SU-DHL-6 (cell line): Measurements from ENCODE around the gene SLC22A4.

Experiments used
- H2AFZ ChIP-seq: fragments of 200-600 bp; sonication (generic); 2 replicates; pipeline ENCODE4 v1.6.1; 2014; ENCODE audit warnings: low read depth, mild to moderate bottlenecking, moderate library complexity, mixed read lengths, antibody characterized with exemption, low read length; ENCODE audit not compliant: severe bottlenecking
- H3F3A ChIP-seq: fragments of 200-600 bp; shearing (Covaris generic); 2 replicates; pipeline ENCODE4 v1.6.0; 2016; ENCODE audit warnings: antibody characterized with exemption, mild to moderate bottlenecking; ENCODE audit not compliant: insufficient read depth
- H3K27ac ChIP-seq: fragments of 200-600 bp; sonication (generic); 2 replicates; pipeline ENCODE4 v1.5.1; 2016; ENCODE audit warnings: low read depth, mild to moderate bottlenecking, low read length, moderate library complexity, mixed read lengths
- H3K27me3 ChIP-seq: fragments of 200-600 bp; sonication (generic), shearing (Covaris generic); 2 replicates; pipeline ENCODE4 v1.6.0; 2014; ENCODE audit warnings: mild to moderate bottlenecking, low read length
- H3K36me3 ChIP-seq: fragments of 200-600 bp; sonication (generic); 2 replicates; pipeline ENCODE4 v1.6.1; 2014; ENCODE audit warnings: mild to moderate bottlenecking, low read length, mixed read lengths
- H3K4me2 ChIP-seq: fragments of 300-600, 200-600 bp; shearing (Covaris generic), sonication (generic); 2 replicates; pipeline ENCODE4 v1.6.0; 2014; ENCODE audit warnings: low read length, low read depth, mild to moderate bottlenecking; ENCODE audit not compliant: poor library complexity, severe bottlenecking
- H3K4me3 ChIP-seq: fragments of 200-600 bp; sonication (generic); 2 replicates; pipeline ENCODE4 v1.5.1; 2014; ENCODE audit warnings: antibody characterized with exemption, low read length, mild to moderate bottlenecking, mixed read lengths; ENCODE audit not compliant: insufficient read depth, poor library complexity, severe bottlenecking
- H3K79me2 ChIP-seq: fragments of 200-600 bp; sonication (generic); 2 replicates; pipeline ENCODE4 v1.6.1; 2014; ENCODE audit warnings: mild to moderate bottlenecking, low read length, moderate library complexity; ENCODE audit not compliant: insufficient read depth
- H3K9ac ChIP-seq: fragments of 200-600 bp; sonication (generic); 2 replicates; pipeline ENCODE4 v1.7.0; 2014; ENCODE audit warnings: mild to moderate bottlenecking, low read length
- H3K9me2 ChIP-seq: fragments of 200-600 bp; sonication (generic); replicated peaks from 2 replicates; pipeline ENCODE4 v1.6.1; 2014; ENCODE audit warnings: low read length; ENCODE audit not compliant: insufficient read depth
- H3K9me3 ChIP-seq: fragments of 200-600 bp; sonication (generic); 2 replicates; pipeline ENCODE4 v1.6.1; 2014; ENCODE audit warnings: low read length, mixed read lengths; ENCODE audit not compliant: insufficient read depth
- H4K20me1 ChIP-seq: fragments of 200-600 bp; sonication (generic); 2 replicates; pipeline ENCODE4 v1.6.1; 2014; ENCODE audit warnings: low read depth, mild to moderate bottlenecking, antibody characterized with exemption, low read length, moderate library complexity, mixed read lengths
- EZH2phosphoT487 ChIP-seq: fragments of 200-600 bp; sonication (generic), shearing (Covaris generic); conservative IDR thresholded peaks from 2 replicates; pipeline ENCODE4 v1.6.1; 2018; ENCODE audit warnings: mild to moderate bottlenecking, antibody characterized with exemption, low read length, moderate library complexity, mixed read lengths
- TF ChIP-seq, protein P1 (sequence below): fragments of 200-600 bp; sonication (generic); IDR thresholded peaks from one replicate; pipeline ENCODE4 v1.5.1; 2017; ENCODE audit warnings: antibody characterized with exemption, mild to moderate bottlenecking, low read length, moderate library complexity; ENCODE audit not compliant: insufficient read depth, poor library complexity, severe bottlenecking

The SLC22A4 gene

DNA sequence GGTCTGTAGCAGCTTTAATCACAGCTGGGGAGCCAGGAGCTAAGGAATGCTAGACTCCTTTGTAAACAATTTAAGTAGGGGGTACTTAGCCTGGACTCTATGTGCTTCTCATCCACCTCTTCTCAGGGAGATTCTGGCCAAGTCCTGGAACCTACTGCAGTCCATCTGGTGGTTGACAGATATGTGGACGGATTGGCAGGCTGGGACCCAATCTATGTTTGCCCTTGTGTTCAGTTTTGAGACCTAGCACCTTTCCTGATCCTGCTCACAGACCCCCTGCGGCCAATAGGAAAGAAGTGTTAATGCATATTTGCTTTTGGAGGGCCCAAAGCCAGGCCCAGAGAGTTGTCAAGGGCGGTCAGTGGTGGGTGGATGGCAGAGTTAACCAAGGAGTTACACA lies 81.8 kb downstream of the SLC22A4 start:
- Histone ChIP-seq H3K4me3 (no peak overlapping the region), H3K9me2 (no peaks in the 10 kb centered on the region), H4K20me1 (no peaks in the 10 kb centered on the region), H3K4me2 (no peak overlapping the region), H2AFZ (no peak overlapping the region), H3K9me3 (no peaks in the 10 kb centered on the region), H3K9ac (no peak overlapping the region), H3F3A (no peaks in the 10 kb centered on the region), H3K27me3 (no peaks in the 10 kb centered on the region), H3K27ac (no peak overlapping the region), H3K36me3 (no peaks in the 10 kb centered on the region), H3K79me2 (no peaks in the 10 kb centered on the region)
- no peak for TF ChIP-seq EZH2phosphoT487
- TF ChIP-seq, protein P1, sequence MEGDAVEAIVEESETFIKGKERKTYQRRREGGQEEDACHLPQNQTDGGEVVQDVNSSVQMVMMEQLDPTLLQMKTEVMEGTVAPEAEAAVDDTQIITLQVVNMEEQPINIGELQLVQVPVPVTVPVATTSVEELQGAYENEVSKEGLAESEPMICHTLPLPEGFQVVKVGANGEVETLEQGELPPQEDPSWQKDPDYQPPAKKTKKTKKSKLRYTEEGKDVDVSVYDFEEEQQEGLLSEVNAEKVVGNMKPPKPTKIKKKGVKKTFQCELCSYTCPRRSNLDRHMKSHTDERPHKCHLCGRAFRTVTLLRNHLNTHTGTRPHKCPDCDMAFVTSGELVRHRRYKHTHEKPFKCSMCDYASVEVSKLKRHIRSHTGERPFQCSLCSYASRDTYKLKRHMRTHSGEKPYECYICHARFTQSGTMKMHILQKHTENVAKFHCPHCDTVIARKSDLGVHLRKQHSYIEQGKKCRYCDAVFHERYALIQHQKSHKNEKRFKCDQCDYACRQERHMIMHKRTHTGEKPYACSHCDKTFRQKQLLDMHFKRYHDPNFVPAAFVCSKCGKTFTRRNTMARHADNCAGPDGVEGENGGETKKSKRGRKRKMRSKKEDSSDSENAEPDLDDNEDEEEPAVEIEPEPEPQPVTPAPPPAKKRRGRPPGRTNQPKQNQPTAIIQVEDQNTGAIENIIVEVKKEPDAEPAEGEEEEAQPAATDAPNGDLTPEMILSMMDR = no peak

DNA sequence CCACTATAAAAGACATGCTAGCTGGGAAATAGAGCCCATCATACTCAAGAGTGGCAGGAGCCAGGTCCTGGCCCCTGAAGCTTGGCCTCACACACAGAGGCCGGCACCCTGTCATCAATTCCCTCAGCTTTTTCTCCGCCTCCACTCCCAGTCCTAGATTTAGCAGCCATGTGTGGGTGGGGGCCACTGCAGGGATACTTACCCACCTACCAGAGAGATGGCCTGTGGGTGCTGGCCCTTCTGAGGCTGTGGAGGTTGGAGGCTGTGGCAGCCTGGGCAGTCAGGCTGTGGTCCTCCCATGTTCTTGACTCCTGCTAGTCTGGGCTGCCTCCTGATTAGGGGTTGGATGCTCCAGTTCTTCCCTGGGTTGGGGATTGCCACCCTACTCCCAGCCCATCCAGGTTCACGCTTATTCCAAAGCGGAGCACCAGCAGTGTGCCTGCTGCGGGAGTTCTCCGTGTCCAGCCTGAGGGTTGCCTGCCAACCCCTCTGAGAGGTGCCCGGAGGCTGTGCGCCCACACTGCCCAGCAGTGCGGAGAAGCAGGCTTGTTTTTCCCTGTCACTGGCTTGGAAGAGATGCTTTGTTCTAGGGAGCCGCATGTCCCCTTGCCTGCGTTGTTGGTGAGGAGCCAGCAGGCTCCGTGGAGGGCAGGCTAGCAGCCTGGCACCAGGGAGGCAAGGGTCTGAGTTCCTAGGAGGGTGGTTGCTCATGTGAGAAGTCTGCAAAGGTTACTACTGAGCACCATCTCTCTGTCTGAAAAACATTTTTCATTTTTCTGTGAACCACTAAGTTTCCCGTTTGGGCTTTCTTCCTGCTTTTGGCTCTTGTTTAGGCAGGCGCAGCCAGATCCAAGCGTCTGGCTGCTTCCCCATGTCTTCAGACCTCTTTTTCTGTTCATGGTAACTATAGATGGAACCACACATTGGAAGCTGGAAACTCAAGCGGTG lies 82.8 kb downstream of the SLC22A4 start:
- TF ChIP-seq, protein P1 = no peak
- no peak for TF ChIP-seq EZH2phosphoT487
- Histone ChIP-seq H3K27ac (no peak overlapping the region), H3K27me3 (no peaks in the 10 kb centered on the region), H3K4me2 (no peak overlapping the region), H3K4me3 (no peak overlapping the region), H3K9me2 (no peaks in the 10 kb centered on the region), H3K9me3 (no peaks in the 10 kb centered on the region), H3K79me2 (no peaks in the 10 kb centered on the region), H4K20me1 (no peaks in the 10 kb centered on the region), H3F3A (no peaks in the 10 kb centered on the region), H2AFZ (no peak overlapping the region), H3K9ac (no peak overlapping the region), H3K36me3 (no peaks in the 10 kb centered on the region)

DNA sequence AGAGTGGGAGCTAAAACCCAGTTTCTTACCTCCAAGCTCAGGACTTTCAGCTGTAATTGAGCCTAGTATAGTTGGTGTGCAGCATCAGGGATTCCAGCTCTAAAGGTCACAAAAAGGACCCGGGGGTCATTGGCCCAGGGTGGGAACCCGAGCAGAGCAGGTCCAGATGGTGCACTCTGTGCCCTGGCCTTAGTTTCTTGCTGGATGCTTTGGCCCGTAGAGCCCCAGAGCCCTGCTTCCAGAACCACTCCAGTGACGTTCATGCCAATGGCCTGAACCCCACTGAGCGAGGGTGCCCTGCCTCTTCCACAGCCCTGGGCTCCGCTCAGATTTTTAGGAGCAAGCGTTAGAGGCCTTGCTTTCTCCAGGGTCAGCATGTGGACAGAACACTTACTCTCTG lies 83.5 kb downstream of the SLC22A4 start:
- H2AFZ ChIP-seq = no peak overlapping the region
- H3K27ac ChIP-seq = no peak overlapping the region
- H3K9ac ChIP-seq = no peak overlapping the region
- no peaks in the 10 kb centered on the region for H3K79me2 ChIP-seq
- H3K4me3 ChIP-seq = no peak overlapping the region
- no peaks in the 10 kb centered on the region for H4K20me1 ChIP-seq
- H3K9me3 ChIP-seq = no peaks in the 10 kb centered on the region
- no peaks in the 10 kb centered on the region for H3K27me3 ChIP-seq
- H3K4me2 ChIP-seq = no peak overlapping the region
- H3F3A ChIP-seq = no peaks in the 10 kb centered on the region
- H3K36me3 ChIP-seq = no peaks in the 10 kb centered on the region
- no peaks in the 10 kb centered on the region for H3K9me2 ChIP-seq
- TF ChIP-seq EZH2phosphoT487 = no peak
- TF ChIP-seq, protein P1 = no peak
